HG02623 (cell line): Measurements from ENCODE around the gene COL6A2.
"Not testable (repeated sequence)": the region's sequence is repeated elsewhere in the genome, so short reads cannot be mapped to it uniquely, and the experiment has no call there.

Experiments
- ATAC-seq: cut with Tn5 transposase; IDR thresholded peaks from one replicate; pipeline ENCODE4 v1.9.1; 2021; ENCODE audit warnings: moderate library complexity; ENCODE audit not compliant: unreplicated experiment

The COL6A2 gene

DNA sequence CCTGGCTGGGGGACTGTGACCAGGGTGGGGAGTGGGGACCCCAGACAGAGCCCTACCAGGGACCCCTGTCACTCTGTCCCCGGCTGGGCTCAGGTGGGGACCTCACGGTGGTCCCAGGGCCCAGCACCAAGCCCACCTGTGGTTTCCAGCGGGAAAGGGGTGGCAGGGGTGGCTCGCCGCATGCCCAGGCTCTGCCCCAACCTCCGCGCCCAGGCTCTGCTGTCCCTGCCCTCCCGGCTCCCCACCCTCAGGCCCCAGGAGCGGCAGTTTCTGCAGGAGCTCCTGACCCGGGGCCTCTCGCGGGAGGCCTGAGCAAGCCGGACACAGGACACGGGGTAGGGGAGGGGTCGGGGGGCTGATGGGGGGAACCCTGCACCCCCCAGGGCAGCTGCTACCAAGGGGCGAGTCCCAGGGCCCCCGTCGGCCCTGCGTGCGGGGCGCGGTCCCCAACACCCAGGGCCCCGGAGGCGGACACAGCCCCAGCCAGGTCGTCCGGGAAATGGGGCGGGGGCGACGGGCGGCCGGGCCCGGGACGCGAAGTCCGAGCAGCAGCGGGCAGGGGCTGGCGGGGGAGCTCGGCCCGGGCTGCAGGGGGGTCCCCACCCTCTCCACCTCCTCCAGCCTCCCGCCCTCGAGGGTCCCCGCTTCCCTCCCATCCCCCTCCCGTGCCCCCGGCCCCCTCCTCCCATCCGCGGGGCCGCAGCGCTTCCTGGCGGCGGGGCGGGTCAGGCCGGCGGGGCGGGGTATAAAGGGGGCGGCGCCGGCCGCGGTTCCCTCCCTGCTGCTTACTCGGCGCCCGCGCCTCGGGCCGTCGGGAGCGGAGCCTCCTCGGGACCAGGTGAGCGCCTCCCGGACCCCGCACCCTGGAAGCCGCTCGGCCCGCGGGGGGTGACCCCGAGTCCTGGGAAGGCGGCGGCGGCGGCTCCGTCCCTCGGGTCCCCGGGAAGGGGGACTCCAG lies at the start of gene COL6A2:
Gene COL6A2, plus strand, starts transcription at position 777 of the 958 bp plus-strand sequence.
- ATAC-seq, result no peak

DNA sequence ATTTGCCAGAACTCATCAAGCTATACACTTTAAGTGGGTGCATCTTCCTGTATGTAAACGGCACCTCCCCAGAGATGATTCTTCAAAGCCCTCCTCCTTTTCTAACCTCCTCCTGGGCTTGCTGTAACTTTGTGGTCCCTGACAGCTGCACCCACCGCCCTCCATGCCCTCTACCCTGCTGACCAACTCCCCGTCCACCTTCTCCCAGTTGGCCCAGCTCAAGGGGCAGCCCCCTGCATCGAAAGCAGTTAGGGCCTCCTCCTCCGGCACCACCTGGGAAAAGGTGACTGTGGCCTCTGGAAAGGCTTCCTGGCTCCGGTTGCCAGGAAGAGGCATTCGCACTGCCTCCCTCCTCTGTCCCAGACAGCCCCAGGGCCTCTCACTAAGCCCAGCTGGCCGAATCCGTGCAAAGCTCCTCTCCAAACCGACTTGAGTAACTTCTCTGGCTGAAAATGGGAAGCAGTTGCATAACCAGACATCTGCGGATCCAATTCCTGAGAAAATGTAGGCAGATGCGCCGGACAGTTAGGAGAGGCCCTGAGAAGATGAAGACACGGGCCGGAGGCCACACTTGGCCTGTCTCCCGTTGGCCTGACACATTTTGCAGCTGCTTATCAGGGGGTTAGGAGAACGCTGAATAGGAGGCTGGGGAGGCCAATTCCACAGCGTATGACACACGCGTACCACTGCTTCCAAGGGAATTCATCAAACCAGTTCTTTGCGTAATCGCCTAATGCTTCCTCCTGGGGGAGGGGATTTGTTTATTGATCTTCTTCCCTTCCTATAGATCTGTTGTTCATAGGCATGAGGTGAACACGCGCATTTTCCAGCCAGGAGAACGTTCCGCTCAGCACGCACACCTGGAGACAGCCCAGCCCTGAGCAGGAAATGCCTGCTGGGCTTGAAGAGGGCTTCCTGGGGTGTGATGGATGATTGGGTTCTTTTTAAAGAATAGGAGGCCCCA lies 48.7 kb upstream of the COL6A2 start:
- ATAC-seq, result no peak

DNA sequence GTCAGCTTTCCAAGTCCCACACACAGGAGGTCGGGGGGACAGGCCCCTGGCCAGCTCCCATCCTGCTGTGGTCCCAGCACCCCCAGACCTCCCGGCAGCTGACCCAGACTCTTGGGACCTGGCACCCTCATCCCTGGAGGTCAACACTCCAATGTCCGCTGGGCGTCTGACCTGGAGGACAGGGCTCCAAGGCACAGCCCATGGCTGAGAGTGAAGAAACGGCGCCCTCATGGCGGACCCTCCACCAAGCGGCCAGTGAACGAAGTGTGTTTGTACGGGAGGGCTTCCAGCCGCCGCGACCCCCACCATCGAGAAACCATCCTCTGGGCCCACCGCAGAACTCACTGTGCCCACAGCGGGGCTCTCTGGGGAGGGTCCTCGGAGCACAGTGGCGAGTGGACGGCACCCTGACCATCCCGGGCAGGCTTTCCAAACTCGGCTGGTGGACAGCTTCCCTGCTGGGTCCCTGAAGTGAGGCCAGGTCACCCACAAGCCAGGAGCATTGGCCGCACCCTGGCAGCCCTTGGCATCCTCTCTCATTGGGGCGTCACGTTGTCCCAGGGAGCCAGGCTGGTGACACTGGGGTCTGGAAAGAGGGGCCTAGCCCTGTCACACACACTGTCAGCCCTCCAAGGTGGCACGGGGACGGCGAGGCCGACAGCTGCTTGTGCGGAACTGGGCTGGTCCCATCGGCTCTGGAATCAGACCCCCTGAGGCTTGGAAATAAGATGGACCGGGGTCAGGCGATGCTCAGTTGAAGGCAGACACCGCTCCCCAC lies 47.8 kb upstream of the COL6A2 start:
- no peak for ATAC-seq

DNA sequence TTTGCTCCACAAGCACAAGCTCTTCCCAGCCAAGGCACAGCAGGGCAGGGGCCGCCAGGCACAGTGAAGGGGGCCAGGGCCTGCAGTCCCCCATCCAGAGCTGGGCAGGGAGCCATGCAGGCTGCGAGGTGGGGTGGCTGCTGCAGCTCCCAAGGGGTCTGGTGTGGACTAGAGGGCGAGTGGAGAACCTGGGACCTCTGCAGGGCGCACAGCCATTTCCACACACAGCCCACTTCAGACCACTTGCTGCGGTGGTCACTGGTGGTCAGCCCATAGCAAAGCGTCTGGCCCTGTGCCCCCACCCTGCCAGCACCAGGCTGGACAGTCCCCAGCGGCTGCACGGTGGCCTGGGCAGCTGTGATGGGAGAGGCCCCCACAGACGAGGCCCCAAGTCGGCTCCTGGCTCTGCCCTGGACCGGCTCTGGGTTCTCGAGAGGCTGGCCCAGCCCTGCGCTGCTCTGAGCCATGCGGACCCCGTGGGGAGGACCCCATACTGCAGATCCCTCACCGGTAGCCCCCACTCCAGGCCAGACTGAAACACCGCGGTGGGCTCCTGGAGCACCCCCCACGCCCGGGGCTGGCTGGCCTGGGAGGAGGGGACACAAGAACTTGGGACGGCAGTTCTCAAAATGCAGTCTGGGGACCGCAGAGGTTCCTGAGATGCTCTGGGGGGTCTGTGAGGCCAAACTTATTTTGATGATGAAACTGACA lies 47.1 kb upstream of the COL6A2 start:
- no peak for ATAC-seq

DNA sequence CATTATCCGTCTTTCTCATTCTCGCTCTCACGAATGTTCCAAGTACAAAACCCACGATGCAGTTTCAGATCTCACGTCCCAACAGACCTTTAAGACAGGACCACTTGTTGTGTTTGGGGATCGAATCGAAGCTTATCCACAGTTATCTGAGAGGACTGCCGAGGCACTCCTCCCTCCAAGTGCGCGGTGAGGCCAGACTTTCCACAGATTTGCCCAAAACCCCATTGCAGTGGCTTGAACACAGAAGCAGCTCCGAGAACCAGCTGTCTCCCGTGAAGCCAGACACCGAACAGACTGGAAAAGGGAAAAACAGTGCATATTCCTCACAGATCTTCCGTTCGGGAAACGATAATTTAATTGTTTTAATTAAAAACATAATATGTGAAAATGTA lies 46.5 kb upstream of the COL6A2 start:
- ATAC-seq, result no peak

DNA sequence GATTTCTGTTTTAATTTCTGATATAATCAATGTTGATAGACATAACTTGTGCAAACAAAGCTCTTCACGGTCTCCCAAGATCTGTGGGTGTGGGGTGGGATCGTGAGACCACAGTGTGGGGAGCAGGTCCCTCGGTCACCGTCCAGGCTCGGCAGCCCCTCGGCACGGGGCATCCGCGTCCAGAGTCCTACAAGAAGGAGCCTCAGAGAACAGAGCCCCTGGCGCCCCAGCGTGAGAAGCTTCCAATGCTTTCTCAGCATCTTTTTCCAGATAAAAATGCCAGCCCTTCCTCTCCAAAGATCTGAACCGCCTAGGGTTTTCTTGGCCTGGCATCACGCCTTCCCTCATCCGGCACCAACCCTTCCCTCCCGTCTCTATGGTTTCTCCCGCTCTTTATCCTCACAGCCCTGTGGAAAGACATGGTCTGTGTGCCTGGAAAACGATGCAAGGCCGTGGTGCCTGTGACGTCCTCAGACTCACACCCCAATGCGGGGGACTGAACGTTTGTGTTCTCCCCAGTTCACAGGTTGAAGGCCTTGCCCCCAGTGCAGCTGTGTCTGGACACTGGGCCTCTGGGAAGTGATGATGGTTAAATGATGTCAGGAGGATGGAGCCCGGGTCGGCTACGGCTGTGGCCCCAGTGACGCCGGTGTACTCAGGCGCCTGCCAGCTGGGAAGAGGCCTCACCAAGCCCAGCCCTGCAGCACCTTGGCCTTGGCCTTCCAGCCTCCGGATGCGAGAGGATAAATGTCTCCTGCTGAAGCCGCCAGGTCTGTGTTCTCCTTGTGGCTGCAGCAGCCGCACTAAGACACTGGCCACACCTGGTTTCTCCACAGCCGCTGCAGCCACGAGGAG lies 45.9 kb upstream of the COL6A2 start:
- ATAC-seq, result no peak

DNA sequence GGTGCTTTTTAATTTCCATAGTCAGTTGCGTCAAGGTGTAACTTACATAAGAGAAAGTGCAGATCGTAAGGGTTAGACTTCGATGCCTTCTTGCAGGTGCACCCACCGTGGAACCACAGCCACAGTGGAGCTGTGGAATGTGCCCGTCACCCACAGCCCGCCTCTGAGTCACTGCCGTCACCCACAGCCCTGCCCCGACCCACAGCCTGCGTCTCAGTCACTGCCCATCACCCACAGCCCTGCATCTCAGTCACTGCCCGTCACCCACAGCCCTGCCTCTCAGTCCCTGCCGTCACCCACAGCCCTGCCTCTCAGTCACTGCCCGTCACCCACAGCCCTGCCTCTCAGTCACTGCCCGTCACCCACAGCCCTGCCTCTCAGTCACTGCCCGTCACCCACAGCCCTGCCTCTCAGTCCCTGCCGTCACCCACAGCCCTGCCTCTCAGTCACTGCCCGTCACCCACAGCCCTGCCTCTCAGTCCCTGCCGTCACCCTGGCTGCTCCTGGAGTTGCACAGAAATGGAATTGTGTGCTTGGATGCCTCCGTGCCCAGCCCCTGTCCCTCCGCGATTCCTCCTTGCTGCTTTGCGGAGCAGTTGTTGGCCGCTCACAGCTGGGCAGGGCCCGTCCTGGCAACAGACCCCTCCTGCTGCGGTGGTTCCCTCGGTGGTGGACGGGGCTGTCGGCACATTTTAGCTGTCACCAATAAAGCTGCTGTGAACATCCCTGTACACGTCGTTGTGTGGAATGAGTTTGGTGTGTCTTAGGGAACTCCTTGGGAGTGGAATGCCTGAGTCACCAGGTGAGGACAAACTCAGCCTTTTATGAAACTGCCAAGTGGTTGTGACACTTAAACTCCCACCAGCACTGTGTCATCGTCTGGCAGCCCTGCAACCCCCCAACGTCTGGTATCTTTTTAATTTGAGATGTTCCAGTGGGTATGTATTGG lies 44.9 kb upstream of the COL6A2 start:
- no peak for ATAC-seq

DNA sequence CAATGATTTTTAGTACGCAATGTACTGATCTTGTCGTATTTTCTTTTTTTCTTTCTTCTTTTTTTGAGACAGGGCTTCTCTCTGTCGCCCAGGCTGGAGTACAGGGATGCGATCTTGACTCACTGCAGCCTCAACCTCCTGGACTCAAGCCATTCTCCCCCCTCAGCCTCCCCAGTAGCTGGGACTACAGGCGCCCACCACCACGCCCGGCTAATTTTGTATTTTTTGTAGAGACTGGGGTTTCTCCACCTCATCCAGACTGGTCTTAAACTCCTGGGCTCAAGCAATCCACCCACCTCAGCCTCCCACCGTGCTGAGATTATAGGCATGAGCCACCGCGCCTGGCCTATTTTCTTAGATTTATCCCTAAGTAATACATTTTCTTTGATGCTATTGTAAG lies 43.9 kb upstream of the COL6A2 start:
- ATAC-seq, result no peak

DNA sequence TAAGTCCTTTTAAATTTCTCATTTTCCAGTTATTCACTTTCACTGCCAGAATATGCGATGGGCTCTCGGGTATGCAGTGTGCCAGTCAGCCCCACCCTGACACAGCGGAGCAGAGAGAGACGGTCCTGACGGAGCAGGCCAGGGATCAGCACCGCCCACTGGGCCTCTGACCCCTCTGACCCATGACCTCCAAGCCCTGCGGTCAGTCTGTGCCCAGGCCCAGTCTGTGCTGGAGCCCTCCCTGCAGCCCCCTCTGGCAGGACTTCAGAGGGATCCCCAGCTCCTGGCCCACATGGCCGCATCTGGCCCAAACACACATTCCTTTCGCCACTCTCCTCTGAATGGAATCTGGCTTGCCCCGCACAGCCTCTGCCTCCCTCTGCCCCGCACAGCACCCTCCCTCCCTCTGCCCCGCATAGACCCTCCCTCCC lies 43.4 kb upstream of the COL6A2 start:
- ATAC-seq, result no peak

DNA sequence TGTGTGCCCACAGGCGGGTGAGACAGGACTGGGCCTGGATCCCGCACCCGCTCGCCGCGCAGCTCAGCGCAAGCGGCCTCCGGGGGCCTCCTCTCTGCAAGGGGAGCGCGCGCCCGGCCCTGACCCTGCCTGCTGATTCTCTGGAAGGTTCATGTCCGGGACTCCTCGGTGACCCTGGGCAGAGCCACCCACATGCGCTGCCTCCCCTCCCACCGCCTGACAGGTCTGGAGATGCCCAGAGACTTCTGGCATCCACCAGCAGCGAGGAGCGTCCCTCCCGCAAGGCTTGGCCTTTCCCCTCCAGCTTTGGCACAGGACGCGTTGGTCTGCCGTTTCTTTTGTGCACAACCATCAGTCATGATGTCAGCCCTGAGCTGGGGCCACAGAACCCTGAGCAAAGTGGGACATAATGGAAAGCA lies 42.0 kb upstream of the COL6A2 start:
- ATAC-seq, result no peak

DNA sequence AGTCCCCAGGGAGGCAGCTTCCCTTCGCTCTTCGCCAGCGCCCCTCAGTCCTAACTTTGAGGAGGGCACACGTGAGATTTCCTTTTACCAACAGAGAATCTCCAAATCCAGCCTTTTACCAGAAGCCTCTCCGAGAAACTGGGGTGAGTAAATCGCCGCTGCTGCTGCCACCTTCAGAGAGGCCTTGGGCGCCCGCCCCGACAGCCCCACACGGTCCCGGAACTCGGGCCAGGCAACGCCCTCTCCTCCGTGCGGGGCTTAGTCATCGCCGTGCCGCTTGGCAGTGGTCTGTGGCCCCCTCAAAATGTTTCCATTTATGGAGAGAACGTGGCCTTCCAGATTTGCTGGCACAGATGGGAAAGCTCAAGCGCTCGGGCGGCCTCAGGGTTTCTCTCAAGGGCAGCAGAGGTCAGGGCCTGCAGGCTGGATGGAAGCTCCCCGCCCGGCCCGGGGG lies 41.4 kb upstream of the COL6A2 start:
- no peak for ATAC-seq

DNA sequence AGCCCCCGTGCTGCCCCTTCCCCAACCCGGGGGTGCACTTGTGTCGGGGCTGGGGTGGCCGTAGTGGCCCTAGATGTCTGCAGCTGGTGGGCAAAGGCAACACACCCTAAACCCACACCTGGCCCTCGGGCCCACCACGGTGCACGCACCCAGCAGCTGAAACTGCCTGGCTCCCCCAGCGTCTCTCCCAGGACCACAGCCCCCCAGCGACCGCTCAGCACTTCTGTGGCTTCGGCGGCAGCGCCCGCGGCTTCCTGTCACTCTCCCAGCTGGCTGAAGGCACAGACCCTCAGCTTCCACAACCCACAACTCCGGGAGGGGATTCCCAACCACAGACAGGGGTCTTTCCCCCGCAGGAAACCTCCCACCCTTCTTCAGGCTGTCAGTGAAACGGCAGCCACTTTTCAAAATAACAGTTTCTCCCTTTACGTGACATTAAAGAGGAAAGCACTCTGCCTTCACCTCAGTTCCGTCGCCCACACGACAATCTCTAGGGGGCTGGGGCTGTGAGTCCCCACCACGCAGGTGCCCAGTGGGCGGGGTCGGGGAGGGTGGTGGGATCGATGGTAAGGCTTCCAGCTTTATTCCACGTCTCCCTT lies 40.7 kb upstream of the COL6A2 start:
- ATAC-seq, result no peak

DNA sequence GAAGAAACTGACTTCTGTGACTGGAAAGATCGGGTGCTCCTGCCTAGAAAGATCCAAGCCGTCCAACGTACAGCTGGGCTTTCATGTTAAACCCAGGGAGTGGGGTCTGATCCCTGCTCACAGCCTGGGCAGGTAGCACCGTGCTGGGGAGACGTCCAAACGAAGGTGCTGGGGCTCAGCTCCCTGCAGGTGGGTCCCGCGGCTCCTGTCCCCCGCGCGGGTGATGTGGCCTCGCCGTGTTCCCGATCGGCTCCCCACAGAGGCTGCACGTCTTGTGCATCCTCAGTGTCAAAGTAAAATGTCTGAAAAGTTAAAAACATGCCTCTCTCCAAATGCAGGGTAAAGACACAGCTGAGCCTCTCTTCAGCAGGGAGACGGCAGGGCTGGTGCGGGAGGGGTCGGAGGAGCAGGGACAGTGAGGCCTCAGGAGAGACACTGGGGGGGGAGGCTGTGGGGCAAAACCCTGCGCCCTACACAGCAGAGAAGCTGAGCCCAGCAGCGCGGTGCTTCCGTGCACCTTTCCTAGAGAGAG lies 40.1 kb upstream of the COL6A2 start:
- ATAC-seq, result no peak

DNA sequence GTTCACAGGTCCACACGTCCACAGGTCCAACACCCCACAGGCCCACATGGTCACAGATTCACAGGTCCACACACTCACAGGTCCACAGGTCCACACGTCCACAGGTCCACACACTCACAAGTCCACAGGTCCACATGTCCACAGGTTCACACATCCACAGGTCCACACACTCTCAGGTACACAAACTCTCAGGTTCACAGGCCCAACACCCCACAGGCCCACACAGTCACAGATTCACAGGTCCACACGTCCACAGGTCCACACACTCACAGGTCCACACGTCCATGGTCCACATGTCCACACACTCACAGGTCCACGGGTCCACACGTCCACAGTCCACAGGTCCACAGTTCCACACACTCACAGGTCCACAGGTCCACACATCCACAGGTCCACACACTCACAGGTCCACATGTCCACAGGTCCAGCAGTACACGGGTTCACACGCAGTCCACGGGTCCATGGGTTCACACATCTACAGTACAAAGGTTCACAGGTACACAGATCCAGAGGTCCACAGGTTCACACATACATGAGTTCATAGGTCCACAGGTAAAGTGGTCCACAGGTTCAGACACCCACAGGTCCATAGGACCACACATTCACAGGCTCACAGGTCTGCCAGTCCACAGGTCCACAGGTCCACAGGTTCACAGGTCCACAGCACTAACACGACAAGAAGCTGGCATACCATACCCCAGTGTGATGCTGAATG lies 39.3 kb upstream of the COL6A2 start:
- ATAC-seq, result no peak

DNA sequence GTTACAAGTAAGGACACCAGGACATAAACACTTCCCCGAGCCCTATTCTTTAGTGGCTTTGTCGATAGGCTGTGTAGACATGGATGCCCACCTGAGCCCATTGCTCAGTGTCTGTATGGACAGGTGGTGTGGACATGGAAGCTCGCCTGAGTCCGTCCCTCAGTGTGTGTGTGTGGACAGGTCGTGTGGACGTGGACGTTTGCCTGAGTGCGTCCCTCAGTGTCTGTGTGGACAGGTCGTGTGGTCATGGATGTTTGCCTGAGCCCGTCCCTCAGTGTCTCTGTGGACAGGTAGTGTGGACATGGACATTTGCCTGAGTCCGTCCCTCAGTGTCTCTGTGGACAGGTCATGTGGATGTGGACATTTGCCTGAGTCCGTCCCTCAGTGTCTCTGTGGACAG lies 38.7 kb upstream of the COL6A2 start:
- no peak for ATAC-seq

DNA sequence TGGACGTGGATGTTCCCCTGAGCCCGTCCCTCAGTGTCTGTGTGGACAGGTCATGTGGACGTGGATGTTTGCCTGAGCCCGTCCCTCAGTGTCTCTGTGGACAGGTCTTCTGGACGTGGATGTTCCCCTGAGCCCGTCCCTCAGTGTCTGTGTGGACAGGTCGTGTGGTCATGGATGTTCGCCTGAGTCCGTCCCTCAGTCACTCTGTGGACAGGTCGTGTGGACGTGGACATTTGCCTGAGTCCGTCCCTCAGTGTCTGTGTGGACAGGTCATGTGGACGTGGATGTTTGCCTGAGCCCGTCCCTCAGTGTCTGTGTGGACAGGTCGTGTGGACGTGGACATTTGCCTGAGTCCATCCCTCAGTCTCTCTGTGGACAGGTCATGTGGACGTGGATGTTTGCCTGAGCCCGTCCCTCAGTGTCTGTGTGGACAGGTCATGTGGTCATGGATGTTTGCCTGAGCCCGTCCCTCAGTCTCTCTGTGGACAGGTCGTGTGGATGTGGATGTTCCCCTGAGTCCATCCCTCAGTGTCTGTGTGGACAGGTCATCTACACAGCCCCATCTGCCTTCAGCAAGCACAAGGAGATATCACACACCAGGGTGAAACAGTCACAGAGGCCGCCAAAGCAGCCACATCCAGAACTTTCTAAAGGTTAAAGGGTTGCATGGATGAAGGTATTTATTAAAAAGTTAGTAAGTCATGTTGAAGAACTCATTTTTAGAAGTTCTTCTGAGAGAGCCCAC lies 38.0 kb upstream of the COL6A2 start:
- not testable (repeated sequence) for ATAC-seq
